ENCODE results near the gene BEST1.
"Not testable (repeated sequence)": the region's sequence is repeated elsewhere in the genome, so short reads cannot be mapped to it uniquely, and the experiment has no call there.

The BEST1 gene

GRCh38 chr11:61964058-61964665 lies 14.0 kb downstream of the BEST1 start:
- DNase-seq (ENCODE audit: low spot score), result no peak

- DNase-seq (ENCODE audit: low spot score), result not testable (repeated sequence)
Measured at GRCh38 chr11:61964666-61965271, 14.6 kb downstream of the BEST1 start.

GRCh38 chr11:61966734-61967115 lies 16.6 kb downstream of the BEST1 start:
- DNase-seq (ENCODE audit: low spot score), result no peak

DNA sequence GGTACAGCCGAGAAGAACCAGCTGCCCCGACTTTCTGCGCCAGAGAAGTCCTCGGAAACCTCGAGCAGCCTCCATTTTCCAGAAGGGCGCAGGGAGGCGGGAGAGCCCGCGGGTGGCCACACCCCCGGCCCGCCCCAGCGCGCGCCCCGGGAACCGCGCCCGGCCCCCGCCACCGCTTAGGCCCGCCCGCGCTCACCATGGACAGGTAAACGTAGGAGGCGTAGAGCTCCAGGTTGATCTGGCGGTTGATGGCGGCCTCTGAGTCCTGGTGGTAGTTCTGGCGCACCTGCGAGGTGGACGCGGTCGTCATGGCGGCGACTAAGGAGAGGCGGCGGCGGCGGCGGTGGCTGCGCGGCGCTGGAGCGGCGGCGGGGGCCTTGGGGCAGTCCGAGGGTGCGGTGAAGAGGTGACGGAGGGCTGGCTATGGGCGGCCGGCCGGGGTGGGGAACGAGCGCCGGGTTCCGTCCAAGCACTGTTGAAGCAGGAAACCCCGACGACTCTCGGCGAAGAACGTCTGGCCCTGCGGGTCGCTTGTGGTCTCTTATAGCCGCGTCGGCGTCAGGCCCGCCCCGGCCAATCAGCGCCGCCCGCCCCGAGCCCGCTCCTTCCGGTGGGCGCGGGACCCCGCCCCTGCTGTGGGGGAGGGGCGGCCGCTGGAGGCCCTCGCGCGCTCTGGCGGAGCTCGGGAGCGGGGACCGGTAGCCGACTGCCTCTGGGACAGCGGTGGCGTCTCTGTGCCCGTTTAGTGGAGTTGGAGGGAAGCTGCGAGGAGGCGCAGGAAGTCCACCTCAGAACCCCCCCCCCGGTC lies 17.2 kb downstream of the BEST1 start, which contains the start of gene FTH1:
FTH1 (minus strand) TSS at position 519 of the 808 bp plus-strand sequence; CDS start at position 310, 209 bp downstream.
- DNase-seq (ENCODE audit: low spot score), result peak; percentile 94

- no peak for DNase-seq (ENCODE audit: low spot score)
Measured at GRCh38 chr11:61967924-61968757, 18.0 kb downstream of the BEST1 start.

- no peak for DNase-seq (ENCODE audit: low spot score)
Measured at GRCh38 chr11:61968758-61969390, 18.7 kb downstream of the BEST1 start.

DNA sequence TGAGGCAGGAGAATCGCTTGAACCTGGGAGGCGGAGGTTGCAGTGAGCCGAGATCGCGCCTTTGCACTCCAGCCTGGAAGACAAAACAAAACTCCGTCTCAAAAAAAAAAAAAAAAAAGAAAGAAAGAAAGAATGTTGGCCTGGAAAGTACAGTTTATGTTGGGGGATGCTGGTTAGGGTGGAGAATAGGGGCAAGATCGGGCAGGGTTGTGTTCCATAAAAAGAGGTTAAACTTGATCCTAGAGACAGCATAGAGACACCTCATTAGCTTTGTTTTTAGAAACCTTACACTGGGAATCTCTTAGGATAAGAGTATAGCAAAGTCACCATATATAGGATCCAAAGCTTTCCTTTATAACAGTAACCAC lies 19.2 kb downstream of the BEST1 start:
- no peak for DNase-seq (ENCODE audit: low spot score)

DNA sequence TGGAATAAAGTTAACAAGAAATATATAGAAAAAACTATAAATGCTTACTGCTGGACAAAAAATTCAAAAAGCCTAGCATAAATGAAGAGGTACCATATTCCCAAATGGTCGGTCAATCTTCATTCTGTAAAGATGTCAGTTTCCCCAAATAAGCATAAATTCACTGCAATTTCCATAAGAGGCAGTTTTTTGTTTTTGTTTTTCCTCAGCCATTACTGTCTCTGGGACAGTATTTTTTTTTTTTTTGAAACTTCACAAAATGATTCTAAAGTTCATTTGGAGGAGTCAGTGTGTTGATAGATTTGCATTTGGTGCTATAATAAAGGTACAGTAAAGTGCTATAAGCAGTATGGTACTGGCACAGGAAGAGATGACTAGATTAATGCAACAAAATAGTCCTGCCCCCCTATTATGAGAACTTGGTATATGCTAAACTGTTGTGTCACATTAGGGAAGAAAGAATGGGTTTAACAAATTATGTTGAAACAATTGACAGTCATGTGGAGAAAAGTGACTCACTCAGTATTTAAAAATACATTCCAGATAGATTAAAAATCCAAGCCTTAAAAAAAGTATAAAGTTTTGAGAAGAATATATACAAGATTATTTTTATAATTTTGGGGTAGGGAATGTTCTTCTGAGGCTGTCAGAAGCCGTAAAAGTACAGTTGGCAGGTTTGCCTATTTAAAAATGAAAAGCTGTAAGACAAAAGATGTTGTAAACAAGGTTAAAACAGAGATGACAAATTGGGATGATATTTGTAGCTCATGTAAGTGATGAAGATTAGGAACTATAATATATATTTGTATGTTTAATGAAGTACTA lies 19.9 kb downstream of the BEST1 start:
- peak; percentile 47 for DNase-seq (ENCODE audit: low spot score)

DNA sequence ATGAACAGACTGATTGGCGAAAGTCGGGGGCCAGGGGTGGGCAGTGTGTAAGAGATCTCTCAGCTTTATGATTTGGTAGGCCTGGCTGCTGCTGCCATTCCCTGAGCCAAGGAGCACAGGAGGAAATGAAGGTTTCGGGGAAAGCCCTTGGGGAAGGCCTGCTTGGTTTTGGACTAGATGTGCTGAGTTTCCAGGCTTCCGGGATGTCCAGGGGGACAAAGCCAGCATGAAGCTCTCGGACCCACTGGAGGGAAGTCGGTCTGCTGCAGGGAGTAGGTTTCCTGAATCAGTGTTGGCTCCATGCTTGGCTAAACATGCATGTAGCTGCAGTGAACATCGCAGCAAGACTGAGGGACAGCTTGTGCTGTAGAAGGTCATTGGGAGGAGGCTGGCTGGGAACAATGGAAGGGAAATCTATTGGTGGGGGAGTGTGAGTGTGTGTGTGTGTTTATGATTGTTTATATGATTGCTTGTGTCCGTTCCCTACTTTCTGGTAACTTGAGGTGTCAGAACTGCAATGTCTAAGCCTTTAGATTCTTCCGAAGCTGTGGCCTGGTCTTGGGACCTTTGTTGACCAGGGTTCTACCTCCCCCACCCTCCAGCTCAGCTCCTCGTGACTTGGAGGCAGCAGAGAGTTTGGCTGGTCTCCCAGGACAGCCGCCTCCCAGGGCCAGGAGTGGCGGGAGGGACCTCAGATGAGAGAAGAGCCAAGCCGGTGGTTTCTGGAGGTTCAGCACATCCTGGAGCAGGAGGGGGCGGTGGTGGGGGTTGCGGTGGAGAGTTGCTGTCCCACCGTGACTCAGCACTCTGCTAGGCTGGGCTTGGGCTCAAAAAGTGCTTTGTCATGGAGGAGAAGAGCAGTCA lies 21.3 kb downstream of the BEST1 start:
- peak; percentile 94 for DNase-seq (ENCODE audit: low spot score)

GRCh38 chr11:61972112-61972671 lies 22.0 kb downstream of the BEST1 start:
- no peak for DNase-seq (ENCODE audit: low spot score)

DNA sequence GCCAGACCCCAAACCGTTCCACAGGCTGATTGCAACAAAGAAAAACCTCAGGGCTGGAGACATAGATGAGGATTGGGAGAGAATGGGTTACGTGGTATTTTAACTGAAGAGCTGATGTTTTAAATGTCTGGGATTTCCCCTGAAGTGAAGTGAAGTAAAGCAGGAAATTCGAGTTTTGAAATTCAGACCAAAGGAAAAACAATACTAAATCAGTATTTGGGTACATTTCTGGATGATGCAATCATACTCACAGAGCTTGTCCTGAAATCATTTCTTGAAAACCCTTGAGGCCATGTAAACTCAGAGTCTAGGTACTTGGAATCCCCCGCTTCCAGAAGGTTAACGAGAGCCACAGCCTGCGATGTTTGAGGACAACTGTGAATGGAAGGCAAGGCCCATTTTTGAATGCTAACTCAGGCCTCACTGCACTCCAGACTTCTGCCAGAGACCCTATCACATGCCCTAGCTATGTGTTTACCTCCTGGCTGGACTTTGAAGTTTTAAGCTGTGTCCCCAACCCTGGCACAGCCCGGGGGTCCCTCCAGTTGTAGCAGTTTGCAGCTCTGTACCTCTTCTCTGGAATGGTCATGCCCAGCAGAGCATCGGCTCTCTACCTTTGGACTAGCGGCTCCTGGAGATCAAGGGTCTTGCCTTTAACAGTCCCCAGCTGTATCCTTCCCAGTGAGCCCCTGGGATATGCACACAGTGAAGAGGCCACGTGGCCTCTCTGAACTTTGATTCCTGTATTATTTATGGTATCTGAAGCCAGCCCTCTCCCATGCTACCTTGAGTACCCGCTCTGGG lies 22.7 kb downstream of the BEST1 start:
- peak; percentile 58 for DNase-seq (ENCODE audit: low spot score)

- no peak for DNase-seq (ENCODE audit: low spot score)
Measured at GRCh38 chr11:61973476-61974162, 23.5 kb downstream of the BEST1 start.

GRCh38 chr11:61974766-61975631 lies 24.8 kb downstream of the BEST1 start:
- no peak for DNase-seq (ENCODE audit: low spot score)

DNA sequence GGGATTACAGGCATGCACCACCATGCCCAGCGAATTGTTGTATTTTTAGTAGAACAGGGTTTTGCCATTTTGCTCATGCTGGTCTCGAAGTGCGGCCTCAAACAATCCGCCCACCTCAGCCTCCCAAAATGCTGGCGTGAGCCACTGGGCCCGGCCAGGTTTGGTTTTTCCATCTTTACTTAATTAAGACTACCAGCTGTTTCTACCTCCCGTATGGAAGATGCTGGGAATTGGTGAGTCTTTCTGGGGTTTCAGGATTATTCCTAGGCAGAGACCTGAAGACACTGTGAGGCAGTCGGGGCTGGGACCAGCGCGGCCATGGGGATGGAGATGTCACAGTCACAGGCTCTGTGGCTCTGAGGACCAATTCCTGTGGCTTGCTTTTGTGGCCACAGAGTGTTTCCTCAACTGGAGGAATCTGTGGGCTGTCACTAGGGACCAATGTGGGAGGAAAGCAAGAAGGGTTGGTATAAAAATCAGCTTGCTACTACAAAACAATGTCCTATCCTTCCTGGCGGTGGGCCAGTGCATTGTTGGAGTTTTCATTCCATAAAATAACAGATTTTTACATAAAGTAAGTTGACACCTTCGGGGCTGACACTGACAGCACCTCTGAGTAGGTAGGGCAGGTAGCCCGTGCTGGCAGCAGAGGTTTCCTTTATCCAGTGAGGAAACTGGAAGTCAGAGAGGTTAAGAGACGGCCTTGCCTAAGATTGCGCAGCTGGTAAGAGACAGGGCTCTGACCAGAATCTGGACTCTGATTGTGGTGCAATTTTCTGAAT lies 25.7 kb downstream of the BEST1 start:
- DNase-seq (ENCODE audit: low spot score), result no peak

- DNase-seq (ENCODE audit: low spot score), result no peak
Measured at GRCh38 chr11:61976420-61976800, 26.3 kb downstream of the BEST1 start.

DNA sequence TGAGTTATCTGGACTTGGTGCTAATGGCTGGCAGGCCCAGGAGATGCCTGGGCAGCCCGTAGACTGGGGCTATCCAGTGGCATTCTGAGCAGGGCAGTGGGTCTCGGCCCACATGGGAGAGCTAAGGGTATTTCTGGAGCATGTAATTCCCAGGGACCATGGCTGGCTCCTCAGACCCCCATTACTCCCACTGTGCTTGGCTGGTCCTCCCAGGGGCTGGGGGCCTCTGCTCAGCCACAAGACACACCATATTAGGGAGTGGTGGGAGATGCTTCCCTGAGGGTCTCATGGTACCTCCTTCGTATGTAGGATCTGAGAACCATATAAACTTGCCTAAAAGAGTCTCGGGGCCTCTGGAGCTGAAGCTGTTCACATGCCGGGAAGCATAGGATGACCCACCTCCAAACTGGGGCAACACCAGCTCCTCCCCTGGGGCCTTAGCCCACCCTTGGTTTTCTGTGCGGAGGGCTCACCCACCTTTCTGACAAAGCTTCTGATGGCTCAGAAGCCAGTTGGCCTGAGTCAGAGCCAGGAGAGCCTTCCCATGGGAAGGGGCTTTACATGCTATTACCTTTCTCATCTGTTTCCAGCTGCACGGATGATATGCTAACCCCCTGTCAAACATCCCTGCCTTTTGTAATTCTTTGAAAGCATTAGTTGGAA lies 26.8 kb downstream of the BEST1 start:
- DNase-seq (ENCODE audit: low spot score), result no peak

Data from AG20443 (cell line).